ENCODE measurements around the gene RNASEH2C. TPM values are rescaled to one million over a fixed set of nuclear protein-coding genes. Genes with fewer than 3 reads are reported as not detected.

The RNASEH2C gene
- total and polyA plus RNA-seq, 2 of the 13 experiments (the other 11 are each of a cell fraction or from before 2014, with no cell fraction given) = 27.4 to 50.9 TPM

GRCh38 chr11:65714433-65714832 is 6.2 kb downstream of the RNASEH2C start:
- peaks cover 46% of the 10 kb centered on the region for H3K4me1 ChIP-seq (ENCODE audit: insufficient read depth, low read length)
- FAIRE-seq (no peak), DNase-seq (ENCODE audit: low spot score) (no peak), ATAC-seq (no peak)
- H3K79me2 ChIP-seq (ENCODE audit: insufficient read depth, low read length) = peaks cover 10% of the 10 kb centered on the region
- CTCF ChIA-PET (ENCODE audit: low intra/inter-chr PET ratio, low total read pairs) = no interaction called here
- POLR2A ChIA-PET = no interaction called here
- H3K9me3 ChIP-seq (ENCODE audit: low read length) = no peaks in the 10 kb centered on the region
- peaks cover 28 to 60% of the 10 kb centered on the region in 2 experiments for H3K36me3 ChIP-seq (replicated peaks in 1 of 2; ENCODE audit: control insufficient read depth in 1 of 2, insufficient read depth in 2 of 2, low read length in 2 of 2)
- no peak overlapping the region for H3K27ac ChIP-seq (ENCODE audit: extremely low read length, insufficient read depth, low read length)
- intact Hi-C loops (cut with micrococcal nuclease; ENCODE audit: unreplicated experiment) = no loop called here
- H2AFZ ChIP-seq (ENCODE audit: low read length) = no peak overlapping the region
- no peak overlapping the region for H3K4me3 ChIP-seq (replicated peaks in 1 of 3; ENCODE audit: insufficient read depth in 1 of 3, low read depth in 2 of 3, low read length in 3 of 3)
- TF ChIP-seq POLR2A (IDR thresholded peaks at IDR 0.05; ENCODE audit: insufficient read depth in 1 of 2, low read depth in 2 of 2, low read length in 2 of 2) (0 out of 4 replicates have a peak, but pooled peaks of 1 of the 2 experiments have one; percentile 17), MYC (CRISPR knock-in tag; IDR thresholded peaks at IDR 0.05; ENCODE audit: borderline replicate concordance) (no peak)
- WGBS (ENCODE audit: low lambda C conversion rate) = 95% methylated on average over 9 of the region's 16 CpGs
- no peak overlapping the region for H3K4me2 ChIP-seq (ENCODE audit: low read depth, low read length)
- in situ Hi-C loops (cut with HindIII; ENCODE audit: extremely low pct_ligation_motif_present, low pct_unique_long_range_greater_than_20kb) = loop anchor here (10.0 kb wide), 2 partner anchors 100 to 270 kb away; no protein-coding TSS in a partner anchor
- no peaks in the 10 kb centered on the region; a peak in 1 of 5 replicates for H3K27me3 ChIP-seq (ENCODE audit: control insufficient read depth in 1 of 2, insufficient read depth in 2 of 2, low read length in 2 of 2)
- peaks cover under 1% of the 10 kb centered on the region; the same call in 1 of the 2 replicates for H4K20me1 ChIP-seq (ENCODE audit: insufficient read depth, low read length)
- H3K9ac ChIP-seq (ENCODE audit: insufficient read depth, low read depth, low read length) = no peak overlapping the region
- no TSS peak for BruUV-seq (replicated peaks)

GRCh38 chr11:65713212-65713969 is 7.2 kb downstream of the RNASEH2C start:
- DNase-seq (ENCODE audit: low spot score) = no peak
- peaks cover 5% of the 10 kb centered on the region for H3K79me2 ChIP-seq (ENCODE audit: insufficient read depth, low read length)
- in situ Hi-C loops (cut with HindIII; ENCODE audit: extremely low pct_ligation_motif_present, low pct_unique_long_range_greater_than_20kb) = loop anchor here (10.0 kb wide), 2 partner anchors 101 to 271 kb away; no protein-coding TSS in a partner anchor
- ChIA-PET CTCF (ENCODE audit: low intra/inter-chr PET ratio, low total read pairs) (interaction anchor here (2.0 to 2.9 kb wide), 2 partner anchors 67 to 105 kb away, joined by 8 to 40 read pairs; partner anchors contain the start of gene AP5B1), POLR2A (interaction anchor here (1.1 to 2.3 kb wide), 3 partner anchors 22 to 175 kb away, joined by 3 to 16 read pairs (median 14); partner anchors contain the start of gene FIBP)
- H3K4me1 ChIP-seq (ENCODE audit: insufficient read depth, low read length) = peaks cover 36% of the 10 kb centered on the region
- H3K9ac ChIP-seq (ENCODE audit: insufficient read depth, low read depth, low read length) = peak overlapping the region; percentile 78; the same call in 1 of the 2 replicates
- H2AFZ ChIP-seq (ENCODE audit: low read length) = no peak overlapping the region
- peaks cover 22 to 51% of the 10 kb centered on the region in 2 experiments for H3K36me3 ChIP-seq (replicated peaks in 1 of 2; ENCODE audit: control insufficient read depth in 1 of 2, insufficient read depth in 2 of 2, low read length in 2 of 2)
- peak overlapping the region; percentile 96 for H3K27ac ChIP-seq (ENCODE audit: extremely low read length, insufficient read depth, low read length)
- no peak for ATAC-seq
- no peak for TF ChIP-seq DRAP1 (CRISPR knock-in tag; IDR thresholded peaks at IDR 0.05)
- 0 out of 2 replicates have a peak, but pooled peaks have one; percentile 28 for TF ChIP-seq KDM5B (CRISPR knock-in tag; IDR thresholded peaks at IDR 0.05; ENCODE audit: borderline replicate concordance)
- TF ChIP-seq PRDM15 (CRISPR knock-in tag; IDR thresholded peaks at IDR 0.05) = no peak
- TF ChIP-seq RBFOX2 (IDR thresholded peaks at IDR 0.05; ENCODE audit: low read depth, low read length) = peak; percentile 43; the same call in 1 of the 2 replicates
- no peak for TF ChIP-seq HNRNPLL (IDR thresholded peaks at IDR 0.05; ENCODE audit: low read depth, low read length, poor library complexity, severe bottlenecking)
- no peak for TF ChIP-seq RCOR2 (CRISPR knock-in tag; IDR thresholded peaks at IDR 0.05)
- H3K4me2 ChIP-seq (ENCODE audit: low read depth, low read length) = peak overlapping the region; percentile 81
- intact Hi-C loops (cut with micrococcal nuclease; ENCODE audit: unreplicated experiment) = no loop called here
- no peaks in the 10 kb centered on the region for H3K9me3 ChIP-seq (ENCODE audit: low read length)
- WGBS (ENCODE audit: low lambda C conversion rate) = 98% methylated on average over 13 of the region's 24 CpGs
- no TSS peak for BruUV-seq (replicated peaks)
- H4K20me1 ChIP-seq (ENCODE audit: insufficient read depth, low read length) = no peaks in the 10 kb centered on the region
- FAIRE-seq = no peak
- H3K27me3 ChIP-seq (ENCODE audit: control insufficient read depth in 1 of 2, insufficient read depth in 2 of 2, low read length in 2 of 2) = no peaks in the 10 kb centered on the region; a peak in 1 of 5 replicates
- peak overlapping the region in 1 of 3 experiments; percentile 80; a peak in 2 of 6 replicates for H3K4me3 ChIP-seq (replicated peaks in 1 of 3; ENCODE audit: insufficient read depth in 1 of 3, low read depth in 2 of 3, low read length in 3 of 3)
